Mucosa of stomach (tissue), 1 donor: Measurements from ENCODE around the gene KNOP1.

Experiments used
- H3K27me3 ChIP-seq: one replicate; pipeline ENCODE4 v1.7.0; 2013; ENCODE audit warnings: mild to moderate bottlenecking, low read length; ENCODE audit not compliant: control insufficient read depth, insufficient read depth
- H3K36me3 ChIP-seq: one replicate; pipeline ENCODE4 v1.7.0; 2013; ENCODE audit warnings: low read length; ENCODE audit not compliant: control insufficient read depth, insufficient read depth
- H3K4me1 ChIP-seq: one replicate; pipeline ENCODE4 v1.7.0; 2013; ENCODE audit warnings: mild to moderate bottlenecking, low read length; ENCODE audit not compliant: control insufficient read depth, insufficient read depth
- H3K4me3 ChIP-seq: one replicate; pipeline ENCODE4 v1.7.0; 2013; ENCODE audit warnings: low read length
- H3K9ac ChIP-seq: one replicate; pipeline ENCODE4 v1.7.0; 2013; ENCODE audit warnings: mild to moderate bottlenecking, low read length, moderate library complexity
- H3K9me3 ChIP-seq: one replicate; pipeline ENCODE4 v1.7.0; 2013; ENCODE audit warnings: mild to moderate bottlenecking, low read length, moderate library complexity; ENCODE audit not compliant: control insufficient read depth
- donor health status: Pancreatic carcinoma.

KNOP1 gene

GRCh38 chr16:19711643-19712042 is 6.4 kb downstream of the KNOP1 start:
- peaks cover 5% of the 10 kb centered on the region for H3K4me1 ChIP-seq
- H3K4me3 ChIP-seq = no peak overlapping the region
- H3K27me3 ChIP-seq = no peaks in the 10 kb centered on the region
- no peaks in the 10 kb centered on the region for H3K9me3 ChIP-seq
- no peaks in the 10 kb centered on the region for H3K36me3 ChIP-seq
- no peak overlapping the region for H3K9ac ChIP-seq

GRCh38 chr16:19710991-19711545 is 7.0 kb downstream of the KNOP1 start:
- no peak overlapping the region for H3K4me3 ChIP-seq
- H3K36me3 ChIP-seq = no peaks in the 10 kb centered on the region
- H3K4me1 ChIP-seq = peaks cover 5% of the 10 kb centered on the region
- no peak overlapping the region for H3K9ac ChIP-seq
- no peaks in the 10 kb centered on the region for H3K9me3 ChIP-seq
- no peaks in the 10 kb centered on the region for H3K27me3 ChIP-seq

GRCh38 chr16:19710191-19710908 is 7.7 kb downstream of the KNOP1 start:
- Histone ChIP-seq H3K9me3 (no peaks in the 10 kb centered on the region), H3K4me1 (no peaks in the 10 kb centered on the region), H3K36me3 (no peaks in the 10 kb centered on the region), H3K27me3 (no peaks in the 10 kb centered on the region), H3K9ac (no peak overlapping the region), H3K4me3 (no peak overlapping the region)

GRCh38 chr16:19709381-19710136 is 8.5 kb downstream of the KNOP1 start:
- Histone ChIP-seq H3K4me1 (no peaks in the 10 kb centered on the region), H3K4me3 (no peak overlapping the region), H3K9me3 (no peaks in the 10 kb centered on the region), H3K36me3 (no peaks in the 10 kb centered on the region), H3K9ac (no peak overlapping the region), H3K27me3 (no peaks in the 10 kb centered on the region)

GRCh38 chr16:19708296-19709205 is 9.5 kb downstream of the KNOP1 start:
- Histone ChIP-seq H3K9me3 (no peaks in the 10 kb centered on the region), H3K4me1 (no peaks in the 10 kb centered on the region), H3K4me3 (no peak overlapping the region), H3K9ac (no peak overlapping the region), H3K27me3 (no peaks in the 10 kb centered on the region), H3K36me3 (no peaks in the 10 kb centered on the region)

- Histone ChIP-seq H3K4me3 (no peak overlapping the region), H3K4me1 (no peaks in the 10 kb centered on the region), H3K9ac (no peak overlapping the region), H3K36me3 (no peaks in the 10 kb centered on the region), H3K9me3 (no peaks in the 10 kb centered on the region), H3K27me3 (no peaks in the 10 kb centered on the region)
Measured at GRCh38 chr16:19707569-19708295, 10.3 kb downstream of the KNOP1 start.

- Histone ChIP-seq H3K36me3 (no peaks in the 10 kb centered on the region), H3K9me3 (no peaks in the 10 kb centered on the region), H3K4me3 (no peak overlapping the region), H3K4me1 (no peaks in the 10 kb centered on the region), H3K9ac (no peak overlapping the region), H3K27me3 (no peaks in the 10 kb centered on the region)
Measured at GRCh38 chr16:19706846-19707245, 11.2 kb downstream of the KNOP1 start.

GRCh38 chr16:19705843-19706242 is 12.2 kb downstream of the KNOP1 start:
- Histone ChIP-seq H3K27me3 (no peaks in the 10 kb centered on the region), H3K4me1 (peaks cover 3% of the 10 kb centered on the region), H3K36me3 (no peaks in the 10 kb centered on the region), H3K9ac (no peak overlapping the region), H3K9me3 (no peaks in the 10 kb centered on the region), H3K4me3 (no peak overlapping the region)

- Histone ChIP-seq H3K4me3 (no peak overlapping the region), H3K27me3 (no peaks in the 10 kb centered on the region), H3K9ac (no peak overlapping the region), H3K9me3 (no peaks in the 10 kb centered on the region), H3K36me3 (no peaks in the 10 kb centered on the region), H3K4me1 (peaks cover 10% of the 10 kb centered on the region)
Measured at GRCh38 chr16:19705146-19705501, 12.9 kb downstream of the KNOP1 start.

- no peaks in the 10 kb centered on the region for H3K27me3 ChIP-seq
- no peaks in the 10 kb centered on the region for H3K36me3 ChIP-seq
- no peaks in the 10 kb centered on the region for H3K9me3 ChIP-seq
- no peak overlapping the region for H3K9ac ChIP-seq
- H3K4me3 ChIP-seq = no peak overlapping the region
- peaks cover 16% of the 10 kb centered on the region for H3K4me1 ChIP-seq
Measured at GRCh38 chr16:19704321-19705145, 13.5 kb downstream of the KNOP1 start.
